8988T (cell line): Measurements from ENCODE around the gene SNTB2.
"Not testable (repeated sequence)": the region's sequence is repeated elsewhere in the genome, so short reads cannot be mapped to it uniquely, and the experiment has no call there.

Experiments
- DNase-seq: peaks from one replicate; pipeline ENCODE4 v3.0.0; 2011

The SNTB2 gene

GRCh38 chr16:69239851-69240250 is 52.9 kb downstream of the SNTB2 start:
- no peak for DNase-seq

- no peak for DNase-seq
These were observed 53.4 kb downstream of the SNTB2 start for GRCh38 chr16:69240331-69240730.

GRCh38 chr16:69241926-69242325 is 55.0 kb downstream of the SNTB2 start:
- DNase-seq = no peak

GRCh38 chr16:69243479-69243878 is 56.5 kb downstream of the SNTB2 start:
- DNase-seq = no peak

GRCh38 chr16:69244336-69244735 is 57.4 kb downstream of the SNTB2 start:
- no peak for DNase-seq

- no peak for DNase-seq
These were observed 63.1 kb downstream of the SNTB2 start for GRCh38 chr16:69250081-69250480.

GRCh38 chr16:69253870-69254341 is 66.9 kb downstream of the SNTB2 start:
- DNase-seq = no peak

GRCh38 chr16:69259428-69259764 is 72.4 kb downstream of the SNTB2 start:
- not testable (repeated sequence) for DNase-seq

- DNase-seq = no peak
These were observed 73.1 kb downstream of the SNTB2 start for GRCh38 chr16:69260019-69260418.

- DNase-seq = no peak
These were observed 73.5 kb downstream of the SNTB2 start for GRCh38 chr16:69260506-69260905.

GRCh38 chr16:69266334-69267063 is 79.5 kb downstream of the SNTB2 start:
- DNase-seq = no peak

GRCh38 chr16:69267633-69268032 is 80.7 kb downstream of the SNTB2 start:
- DNase-seq = no peak

GRCh38 chr16:69270395-69270794 is 83.4 kb downstream of the SNTB2 start:
- DNase-seq = no peak

- no peak for DNase-seq
These were observed 83.9 kb downstream of the SNTB2 start for GRCh38 chr16:69270831-69271230.

- DNase-seq = no peak
These were observed 86.0 kb downstream of the SNTB2 start for GRCh38 chr16:69273009-69273408.

- no peak for DNase-seq
These were observed 87.8 kb downstream of the SNTB2 start for GRCh38 chr16:69274699-69275235.

GRCh38 chr16:69276148-69277115 is 89.5 kb downstream of the SNTB2 start:
- no peak for DNase-seq

GRCh38 chr16:69277413-69277812 is 90.4 kb downstream of the SNTB2 start:
- no peak for DNase-seq

- DNase-seq = no peak
These were observed 96.9 kb downstream of the SNTB2 start for GRCh38 chr16:69283851-69284250.

- DNase-seq = no peak
These were observed 98.3 kb downstream of the SNTB2 start for GRCh38 chr16:69285240-69285639.

- DNase-seq = no peak
These were observed 100.2 kb downstream of the SNTB2 start for GRCh38 chr16:69286941-69287713.

GRCh38 chr16:69291657-69292056 is 104.7 kb downstream of the SNTB2 start:
- DNase-seq = not testable (repeated sequence)

GRCh38 chr16:69293401-69293800 is 106.4 kb downstream of the SNTB2 start:
- no peak for DNase-seq
